SU-DHL-6 (cell line): Measurements from ENCODE around the gene SMTNL2.

ENCODE experiments used
- H2AFZ ChIP-seq: fragments of 200-600 bp; sonication (generic); 2 replicates; pipeline ENCODE4 v1.6.1; 2014; ENCODE audit warnings: low read depth, mild to moderate bottlenecking, moderate library complexity, mixed read lengths, antibody characterized with exemption, low read length; ENCODE audit not compliant: severe bottlenecking
- H3F3A ChIP-seq: fragments of 200-600 bp; shearing (Covaris generic); 2 replicates; pipeline ENCODE4 v1.6.0; 2016; ENCODE audit warnings: antibody characterized with exemption, mild to moderate bottlenecking; ENCODE audit not compliant: insufficient read depth
- H3K27ac ChIP-seq: fragments of 200-600 bp; sonication (generic); 2 replicates; pipeline ENCODE4 v1.5.1; 2016; ENCODE audit warnings: low read depth, mild to moderate bottlenecking, low read length, moderate library complexity, mixed read lengths
- H3K27me3 ChIP-seq: fragments of 200-600 bp; sonication (generic), shearing (Covaris generic); 2 replicates; pipeline ENCODE4 v1.6.0; 2014; ENCODE audit warnings: mild to moderate bottlenecking, low read length
- H3K36me3 ChIP-seq: fragments of 200-600 bp; sonication (generic); 2 replicates; pipeline ENCODE4 v1.6.1; 2014; ENCODE audit warnings: mild to moderate bottlenecking, low read length, mixed read lengths
- H3K4me2 ChIP-seq: fragments of 300-600, 200-600 bp; shearing (Covaris generic), sonication (generic); 2 replicates; pipeline ENCODE4 v1.6.0; 2014; ENCODE audit warnings: low read length, low read depth, mild to moderate bottlenecking; ENCODE audit not compliant: poor library complexity, severe bottlenecking
- H3K4me3 ChIP-seq: fragments of 200-600 bp; sonication (generic); 2 replicates; pipeline ENCODE4 v1.5.1; 2014; ENCODE audit warnings: antibody characterized with exemption, low read length, mild to moderate bottlenecking, mixed read lengths; ENCODE audit not compliant: insufficient read depth, poor library complexity, severe bottlenecking
- H3K79me2 ChIP-seq: fragments of 200-600 bp; sonication (generic); 2 replicates; pipeline ENCODE4 v1.6.1; 2014; ENCODE audit warnings: mild to moderate bottlenecking, low read length, moderate library complexity; ENCODE audit not compliant: insufficient read depth
- H3K9ac ChIP-seq: fragments of 200-600 bp; sonication (generic); 2 replicates; pipeline ENCODE4 v1.7.0; 2014; ENCODE audit warnings: mild to moderate bottlenecking, low read length
- H3K9me2 ChIP-seq: fragments of 200-600 bp; sonication (generic); replicated peaks from 2 replicates; pipeline ENCODE4 v1.6.1; 2014; ENCODE audit warnings: low read length; ENCODE audit not compliant: insufficient read depth
- H3K9me3 ChIP-seq: fragments of 200-600 bp; sonication (generic); 2 replicates; pipeline ENCODE4 v1.6.1; 2014; ENCODE audit warnings: low read length, mixed read lengths; ENCODE audit not compliant: insufficient read depth
- H4K20me1 ChIP-seq: fragments of 200-600 bp; sonication (generic); 2 replicates; pipeline ENCODE4 v1.6.1; 2014; ENCODE audit warnings: low read depth, mild to moderate bottlenecking, antibody characterized with exemption, low read length, moderate library complexity, mixed read lengths
- CTCF ChIP-seq: fragments of 200-600 bp; sonication (generic); IDR thresholded peaks from one replicate; pipeline ENCODE4 v1.5.1; 2017; ENCODE audit warnings: antibody characterized with exemption, mild to moderate bottlenecking, low read length, moderate library complexity; ENCODE audit not compliant: insufficient read depth, poor library complexity, severe bottlenecking
- EZH2phosphoT487 ChIP-seq: fragments of 200-600 bp; sonication (generic), shearing (Covaris generic); conservative IDR thresholded peaks from 2 replicates; pipeline ENCODE4 v1.6.1; 2018; ENCODE audit warnings: mild to moderate bottlenecking, antibody characterized with exemption, low read length, moderate library complexity, mixed read lengths

SMTNL2 gene

DNA sequence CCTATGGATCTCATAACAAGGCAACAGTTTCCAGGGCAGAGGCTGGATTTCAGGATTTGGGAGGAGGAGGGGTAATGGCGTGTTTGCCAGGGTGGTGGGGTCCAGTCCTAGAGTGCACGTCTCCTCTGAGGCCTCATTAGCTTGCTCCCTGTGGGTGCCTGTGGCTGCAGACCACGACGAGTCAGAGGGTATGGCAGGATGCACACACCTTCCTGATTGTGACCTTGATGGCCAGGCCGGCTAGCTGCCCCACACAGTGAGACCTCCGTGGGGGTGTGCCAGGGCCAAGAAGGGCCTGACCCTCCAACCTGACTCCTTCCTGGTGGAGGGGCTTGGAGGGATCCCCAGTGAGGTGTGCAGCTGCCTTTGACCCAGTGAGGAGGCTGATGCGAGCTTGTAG is 4.0 kb upstream of the SMTNL2 start:
- H3K9ac ChIP-seq: no peak overlapping the region
- H3K36me3 ChIP-seq: no peaks in the 10 kb centered on the region
- no peaks in the 10 kb centered on the region for H3K79me2 ChIP-seq
- H3F3A ChIP-seq: no peaks in the 10 kb centered on the region
- H3K27me3 ChIP-seq: no peaks in the 10 kb centered on the region
- no peak overlapping the region for H3K4me2 ChIP-seq
- no peaks in the 10 kb centered on the region for H3K9me3 ChIP-seq
- H3K4me3 ChIP-seq: no peak overlapping the region
- H3K9me2 ChIP-seq: no peaks in the 10 kb centered on the region
- no peaks in the 10 kb centered on the region for H4K20me1 ChIP-seq
- H3K27ac ChIP-seq: no peak overlapping the region
- H2AFZ ChIP-seq: no peak overlapping the region
- TF ChIP-seq EZH2phosphoT487: no peak
- no peak for TF ChIP-seq CTCF

- H4K20me1 ChIP-seq: no peaks in the 10 kb centered on the region
- H3K27me3 ChIP-seq: no peaks in the 10 kb centered on the region
- H3K9ac ChIP-seq: no peak overlapping the region
- H2AFZ ChIP-seq: no peak overlapping the region
- no peak for TF ChIP-seq CTCF
- no peak for TF ChIP-seq EZH2phosphoT487
- H3F3A ChIP-seq: no peaks in the 10 kb centered on the region
- H3K4me3 ChIP-seq: no peak overlapping the region
- H3K4me2 ChIP-seq: no peak overlapping the region
- H3K27ac ChIP-seq: no peak overlapping the region
- H3K36me3 ChIP-seq: no peaks in the 10 kb centered on the region
- H3K9me2 ChIP-seq: no peaks in the 10 kb centered on the region
- H3K79me2 ChIP-seq: no peaks in the 10 kb centered on the region
- H3K9me3 ChIP-seq: no peaks in the 10 kb centered on the region
Observed at GRCh38 chr17:4582101-4582501, 2.2 kb upstream of the SMTNL2 start.

- H3K9me3 ChIP-seq: no peaks in the 10 kb centered on the region
- H3K36me3 ChIP-seq: no peaks in the 10 kb centered on the region
- H3K27me3 ChIP-seq: no peaks in the 10 kb centered on the region
- H2AFZ ChIP-seq: no peak overlapping the region
- H4K20me1 ChIP-seq: no peaks in the 10 kb centered on the region
- TF ChIP-seq CTCF (no peak), EZH2phosphoT487 (no peak)
- H3K4me3 ChIP-seq: no peak overlapping the region
- no peaks in the 10 kb centered on the region for H3F3A ChIP-seq
- no peak overlapping the region for H3K9ac ChIP-seq
- H3K79me2 ChIP-seq: no peaks in the 10 kb centered on the region
- no peak overlapping the region for H3K27ac ChIP-seq
- no peaks in the 10 kb centered on the region for H3K9me2 ChIP-seq
- H3K4me2 ChIP-seq: no peak overlapping the region
Observed at GRCh38 chr17:4582691-4583090, 1.6 kb upstream of the SMTNL2 start.

DNA sequence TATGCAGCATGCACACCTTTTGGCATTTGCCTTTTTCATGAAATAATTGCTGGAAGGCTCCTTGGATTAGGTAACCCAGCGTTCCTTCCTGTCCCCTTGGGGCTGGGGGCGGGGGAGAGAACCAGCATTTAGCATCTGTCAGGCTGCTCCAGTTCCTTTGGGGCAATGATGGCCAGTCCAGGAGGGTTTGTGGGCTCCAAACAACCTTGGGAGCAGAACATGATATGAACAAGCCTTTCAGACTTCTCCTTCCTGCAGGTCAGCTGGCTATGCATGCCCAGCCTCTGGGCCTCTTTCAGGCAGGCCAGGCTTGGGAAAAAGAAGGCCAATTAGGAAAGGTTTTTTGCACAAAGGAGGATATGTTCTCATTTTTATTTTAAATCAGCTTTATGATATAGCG is 1.1 kb upstream of the SMTNL2 start:
- Histone ChIP-seq H3K36me3 (no peaks in the 10 kb centered on the region), H3F3A (no peaks in the 10 kb centered on the region), H4K20me1 (no peaks in the 10 kb centered on the region), H3K9me3 (no peaks in the 10 kb centered on the region), H3K4me3 (no peak overlapping the region), H3K9me2 (no peaks in the 10 kb centered on the region), H3K27ac (no peak overlapping the region), H3K79me2 (no peaks in the 10 kb centered on the region), H2AFZ (no peak overlapping the region), H3K4me2 (no peak overlapping the region), H3K27me3 (no peaks in the 10 kb centered on the region), H3K9ac (no peak overlapping the region)
- TF ChIP-seq CTCF (no peak), EZH2phosphoT487 (no peak)
